Activated CD4-positive, alpha-beta T cell treated with anti-CD3 and anti-CD28 coated beads, Interleukin-2, amount 10 ng/mL, durations not matched to agents 7 days and 5 days (primary cell): ENCODE results near the gene PLCD1. TPM values are rescaled to one million over a fixed set of nuclear protein-coding genes. Genes with fewer than 3 reads are reported as not detected.
"Not testable (repeated sequence)": the region's sequence is repeated elsewhere in the genome, so short reads cannot be mapped to it uniquely, and the experiment has no call there.

ENCODE experiments used
- CTCF ChIA-PET: fragments of 350-600 bp; sonication (Branson Sonifier 250); formaldehyde crosslinking; loops from one replicate; lab custom pipeline; 2021; ENCODE audit warnings: antibody characterized with exemption; lab: Charles Lee
- POLR2A ChIA-PET: fragments of 350-600 bp; sonication (Branson Sonifier 250); formaldehyde crosslinking; loops from one replicate; lab custom pipeline; 2021; ENCODE audit warnings: antibody characterized with exemption; lab: Charles Lee
- DNase-seq: peaks from one replicate; pipeline ENCODE4 v3.0.0-alpha.2; 2020
- H3K27ac Mint-ChIP-seq: one replicate; pipeline ENCODE4 v1.8.0; 2021; ENCODE audit warnings: mild to moderate bottlenecking, moderate library complexity, mixed read lengths
- H3K27me3 Mint-ChIP-seq: one replicate; pipeline ENCODE4 v1.8.0; 2021; ENCODE audit warnings: mixed read lengths
- H3K36me3 Mint-ChIP-seq: one replicate; pipeline ENCODE4 v1.8.0; 2021; ENCODE audit warnings: low read depth, mixed read lengths
- H3K4me1 Mint-ChIP-seq: one replicate; pipeline ENCODE4 v1.8.0; 2021; ENCODE audit warnings: mixed read lengths
- H3K4me3 Mint-ChIP-seq: one replicate; pipeline ENCODE4 v1.8.0; 2021; ENCODE audit warnings: mild to moderate bottlenecking, moderate library complexity, mixed read lengths
- H3K9me3 Mint-ChIP-seq: one replicate; pipeline ENCODE4 v1.8.0; 2021; ENCODE audit warnings: mixed read lengths
- total RNA-seq, 2 experiments: library from RNA; stranded (reverse); gene quantifications; one replicate each; pipeline ENCODE4 v1.2.3, GENCODE V29; 2021

PLCD1 gene
- total RNA-seq, 2 experiments from 2014 or later: 18.3 to 21.2 TPM

DNA sequence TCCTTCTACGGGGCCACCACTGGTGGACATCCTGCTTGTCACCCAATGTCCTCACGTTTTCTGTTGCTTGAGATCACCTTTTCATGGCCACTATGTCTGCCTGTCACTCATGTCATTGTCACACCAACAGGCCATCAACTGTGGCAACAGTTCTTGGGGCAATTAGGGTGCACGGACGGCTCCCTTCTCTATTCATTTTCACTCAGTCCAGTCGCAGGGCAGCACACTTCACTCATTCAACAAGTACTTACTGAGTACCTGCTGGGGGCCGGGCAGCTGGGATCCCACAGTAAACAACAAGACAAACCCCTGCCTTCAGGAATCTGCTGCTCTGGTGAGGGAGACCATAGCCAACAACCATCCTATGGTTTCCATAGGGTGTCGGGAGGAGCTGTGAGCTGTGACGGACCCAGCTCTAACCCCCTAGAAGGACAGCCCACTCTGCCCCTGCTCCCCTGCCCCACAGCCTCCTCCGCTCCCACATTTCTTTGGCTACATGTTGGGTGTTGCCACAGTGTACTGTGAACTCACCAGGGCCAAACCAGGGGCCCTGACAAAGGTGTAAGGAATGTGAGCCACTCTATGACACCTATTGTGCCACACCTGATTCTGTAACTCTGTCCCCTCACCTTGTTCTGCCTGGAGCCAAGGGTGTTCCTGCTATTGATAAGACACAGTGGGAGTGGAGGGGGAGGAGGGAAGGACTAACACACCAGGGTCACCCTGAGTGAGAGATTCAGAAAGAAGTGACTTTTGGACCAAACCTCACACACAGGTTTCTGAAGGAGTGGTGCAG, 37.0 kb downstream of the PLCD1 start:
- CTCF ChIA-PET: no interaction called here
- DNase-seq: no peak
- peaks cover 48% of the 10 kb centered on the region for H3K4me1 Mint-ChIP-seq
- no peak overlapping the region for H3K27ac Mint-ChIP-seq
- POLR2A ChIA-PET: no interaction called here
- no peaks in the 10 kb centered on the region for H3K9me3 Mint-ChIP-seq
- no peaks in the 10 kb centered on the region for H3K27me3 Mint-ChIP-seq
- peak overlapping the region; percentile 4 for H3K4me3 Mint-ChIP-seq
- H3K36me3 Mint-ChIP-seq: peaks cover 25% of the 10 kb centered on the region

GRCh38 chr3:37991823-37992222, 37.6 kb downstream of the PLCD1 start:
- H3K27me3 Mint-ChIP-seq: no peaks in the 10 kb centered on the region
- ChIA-PET CTCF (no interaction called here), POLR2A (no interaction called here)
- no peaks in the 10 kb centered on the region for H3K9me3 Mint-ChIP-seq
- no peak overlapping the region for H3K27ac Mint-ChIP-seq
- peaks cover 42% of the 10 kb centered on the region for H3K4me1 Mint-ChIP-seq
- no peak overlapping the region for H3K4me3 Mint-ChIP-seq
- H3K36me3 Mint-ChIP-seq: peaks cover 19% of the 10 kb centered on the region
- no peak for DNase-seq

- POLR2A ChIA-PET: no interaction called here
- Mint-ChIP-seq H3K36me3 (peaks cover 12% of the 10 kb centered on the region), H3K27ac (peak overlapping the region; percentile 38), H3K4me1 (peaks cover 35% of the 10 kb centered on the region), H3K27me3 (no peaks in the 10 kb centered on the region), H3K4me3 (no peak overlapping the region), H3K9me3 (no peaks in the 10 kb centered on the region)
- CTCF ChIA-PET: no interaction called here
- no peak for DNase-seq
These were observed 38.3 kb downstream of the PLCD1 start for GRCh38 chr3:37991109-37991508.

DNA sequence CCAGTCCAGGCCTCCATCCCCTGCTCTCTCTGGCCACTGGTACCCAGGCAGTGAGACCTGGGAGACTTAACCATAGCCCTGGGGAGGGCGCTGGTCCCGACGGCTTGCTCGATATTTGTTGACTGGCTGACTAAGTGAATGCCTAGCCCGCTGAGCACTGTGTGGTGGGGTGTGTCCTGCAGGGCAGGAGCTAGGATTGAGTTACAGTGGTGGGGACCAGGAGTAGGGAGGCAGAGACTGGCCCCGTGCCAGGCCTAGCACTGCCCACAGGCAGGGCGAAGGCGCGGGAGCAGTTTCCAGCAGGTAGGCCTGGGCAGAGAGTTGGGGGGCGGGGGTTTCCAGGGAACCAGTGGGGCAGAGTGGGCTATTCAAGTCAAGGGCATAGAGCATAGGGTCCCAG, 38.9 kb downstream of the PLCD1 start, which contains the start of gene VILL:
VILL (plus strand) TSS at position 260 of the 400 bp plus-strand sequence. CDS start 2,887 bp downstream, outside the sequence.
- peak within 1 kb of the TSS; percentile 38 for H3K27ac Mint-ChIP-seq
- H3K36me3 Mint-ChIP-seq: peaks cover 6% of the 10 kb centered on the region
- no peak for DNase-seq
- CTCF ChIA-PET: interaction anchor here (0.8 kb wide), 1 partner anchor 10 kb away, joined by 3 read pairs; no protein-coding TSS in a partner anchor
- peaks cover 29% of the 10 kb centered on the region for H3K4me1 Mint-ChIP-seq
- H3K27me3 Mint-ChIP-seq: no peaks in the 10 kb centered on the region
- POLR2A ChIA-PET: interaction anchor here (0.5 kb wide), 1 partner anchor 38 kb away, joined by 3 read pairs; no protein-coding TSS in a partner anchor
- H3K9me3 Mint-ChIP-seq: no peaks in the 10 kb centered on the region
- H3K4me3 Mint-ChIP-seq: no peak within 1 kb of the TSS

DNA sequence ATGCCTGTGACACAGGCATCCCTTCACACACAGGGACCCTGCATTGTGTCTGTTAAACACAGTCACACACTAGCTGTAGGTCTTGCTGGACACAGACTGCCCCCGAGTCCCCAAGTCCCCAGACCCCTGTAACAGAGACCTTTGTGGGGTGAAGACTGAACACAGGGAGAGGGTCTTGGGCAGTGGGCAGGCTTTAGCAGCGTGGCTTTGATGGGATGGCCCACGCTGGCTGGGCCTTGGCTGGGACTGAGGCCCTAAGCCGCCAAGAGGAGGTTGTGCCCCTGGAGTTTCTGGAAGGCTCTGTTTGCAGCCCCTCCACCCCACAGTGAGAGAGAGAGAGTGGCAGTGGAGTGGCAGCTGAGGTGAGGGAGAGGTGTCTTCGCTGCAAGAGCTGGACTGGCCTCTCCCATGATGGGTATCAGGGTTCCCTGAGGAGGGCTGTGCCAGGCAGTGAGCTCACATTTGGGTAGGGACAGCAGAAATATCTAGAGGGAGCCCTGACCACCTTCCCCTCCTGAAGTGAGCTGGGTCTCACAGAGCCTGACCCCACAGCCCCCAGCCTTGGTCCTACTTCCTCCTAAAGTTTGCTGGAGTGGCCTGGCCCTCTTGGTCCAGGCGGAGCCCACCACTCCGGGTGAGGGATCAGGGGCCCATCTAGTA, 39.5 kb downstream of the PLCD1 start:
- Mint-ChIP-seq H3K36me3 (peaks cover 2% of the 10 kb centered on the region), H3K9me3 (no peaks in the 10 kb centered on the region), H3K4me1 (peaks cover 23% of the 10 kb centered on the region), H3K27me3 (no peaks in the 10 kb centered on the region), H3K4me3 (no peak overlapping the region), H3K27ac (peak overlapping the region; percentile 38)
- ChIA-PET POLR2A (interaction anchor here (0.5 kb wide), 1 partner anchor 39 kb away, joined by 3 read pairs; no protein-coding TSS in a partner anchor), CTCF (interaction anchor here (0.8 kb wide), 1 partner anchor 10 kb away, joined by 3 read pairs; no protein-coding TSS in a partner anchor)
- no peak for DNase-seq

DNA sequence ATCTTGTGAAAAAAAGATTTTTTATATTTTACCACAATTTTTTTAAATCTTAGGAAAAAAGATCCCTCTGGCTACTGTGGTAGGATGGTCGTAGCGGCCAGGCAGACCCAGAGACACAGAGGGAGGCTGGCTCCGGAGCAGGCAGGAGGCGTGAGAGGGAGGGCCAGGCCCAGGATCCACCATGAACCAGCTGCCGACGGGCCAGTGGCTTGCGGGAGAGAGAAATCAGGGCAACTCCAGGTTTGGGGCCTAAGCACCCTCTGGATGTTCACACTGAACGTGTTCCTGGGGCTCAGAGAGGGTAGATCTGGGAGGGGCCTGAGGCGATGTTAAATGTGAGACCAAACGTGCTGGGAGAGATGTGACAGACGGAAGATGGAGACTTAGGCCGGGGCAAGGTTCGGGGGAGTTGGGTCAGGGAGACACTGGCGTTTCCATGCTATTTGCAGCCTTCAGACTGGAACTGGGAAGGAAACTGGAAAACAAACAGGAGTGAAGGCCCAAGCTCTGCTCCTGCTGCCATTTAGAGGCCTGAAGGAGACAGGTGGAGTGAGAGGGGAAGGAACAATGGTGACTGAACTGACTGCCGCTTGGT, 40.4 kb downstream of the PLCD1 start:
- Mint-ChIP-seq H3K36me3 (no peaks in the 10 kb centered on the region), H3K4me3 (no peak overlapping the region), H3K9me3 (no peaks in the 10 kb centered on the region), H3K27ac (no peak overlapping the region), H3K27me3 (no peaks in the 10 kb centered on the region), H3K4me1 (peaks cover 16% of the 10 kb centered on the region)
- CTCF ChIA-PET: no interaction called here
- POLR2A ChIA-PET: no interaction called here
- no peak for DNase-seq

- H3K36me3 Mint-ChIP-seq, H3K27ac Mint-ChIP-seq, H3K27me3 Mint-ChIP-seq, DNase-seq, POLR2A ChIA-PET, H3K4me1 Mint-ChIP-seq, H3K9me3 Mint-ChIP-seq, H3K4me3 Mint-ChIP-seq: not testable (repeated sequence)
- CTCF ChIA-PET: interaction anchor here (1.0 kb wide), 1 partner anchor 14 kb away, joined by 4 read pairs; no protein-coding TSS in a partner anchor
These were observed 41.1 kb downstream of the PLCD1 start for GRCh38 chr3:37988376-37988775.

DNA sequence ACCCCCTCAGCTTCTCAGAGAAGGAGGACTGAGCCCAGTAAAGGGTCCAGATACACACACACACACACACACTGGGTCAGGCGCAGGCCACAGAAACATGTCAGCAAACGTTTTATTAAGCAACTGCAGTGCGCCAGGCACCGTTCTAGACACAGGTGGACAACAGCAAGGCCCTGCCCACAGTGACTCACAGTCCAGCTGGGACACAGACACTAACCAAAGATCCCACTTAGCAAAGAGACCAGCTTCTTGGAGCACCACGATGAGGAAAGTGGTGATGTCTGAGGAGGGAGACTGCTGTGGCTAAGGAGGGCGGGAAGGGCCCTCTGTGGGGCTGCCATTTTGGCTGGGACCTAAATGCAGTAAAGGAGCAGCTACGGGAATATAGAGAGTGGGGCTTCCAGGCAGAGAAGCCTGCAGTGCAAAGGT, 41.7 kb downstream of the PLCD1 start:
- Mint-ChIP-seq H3K36me3 (no peaks in the 10 kb centered on the region), H3K9me3 (no peaks in the 10 kb centered on the region), H3K4me3 (no peak overlapping the region), H3K4me1 (peaks cover 5% of the 10 kb centered on the region), H3K27me3 (no peaks in the 10 kb centered on the region), H3K27ac (peak overlapping the region; percentile 13)
- CTCF ChIA-PET: interaction anchor here (1.0 kb wide), 1 partner anchor 13 kb away, joined by 4 read pairs; no protein-coding TSS in a partner anchor
- DNase-seq: no peak
- POLR2A ChIA-PET: no interaction called here

GRCh38 chr3:37987315-37987697, 42.1 kb downstream of the PLCD1 start:
- POLR2A ChIA-PET: no interaction called here
- H3K9me3 Mint-ChIP-seq: no peaks in the 10 kb centered on the region
- H3K4me3 Mint-ChIP-seq: no peak overlapping the region

GRCh38 chr3:37986479-37987314, 42.7 kb downstream of the PLCD1 start:
- H3K27ac Mint-ChIP-seq: no peak overlapping the region
- peaks cover 5% of the 10 kb centered on the region for H3K4me1 Mint-ChIP-seq
- ChIA-PET POLR2A (no interaction called here), CTCF (interaction anchor here (1.0 to 2.6 kb wide), 5 partner anchors 10 to 135 kb away, joined by 3 to 8 read pairs (median 4); no protein-coding TSS in a partner anchor)
- H3K27me3 Mint-ChIP-seq: no peaks in the 10 kb centered on the region
- no peak overlapping the region for H3K4me3 Mint-ChIP-seq
- no peaks in the 10 kb centered on the region for H3K36me3 Mint-ChIP-seq
- H3K9me3 Mint-ChIP-seq: no peaks in the 10 kb centered on the region
- DNase-seq: no peak

More at GRCh38 chr3:37987315-37987697, 42.1 kb downstream of the PLCD1 start:
- CTCF ChIA-PET: interaction anchor here (1.0 to 2.6 kb wide), 2 partner anchors 10 to 13 kb away, joined by 4 to 8 read pairs; no protein-coding TSS in a partner anchor
- Mint-ChIP-seq H3K4me1 (peaks cover 5% of the 10 kb centered on the region), H3K27me3 (no peaks in the 10 kb centered on the region), H3K27ac (no peak overlapping the region), H3K36me3 (no peaks in the 10 kb centered on the region)
- no peak for DNase-seq

DNA sequence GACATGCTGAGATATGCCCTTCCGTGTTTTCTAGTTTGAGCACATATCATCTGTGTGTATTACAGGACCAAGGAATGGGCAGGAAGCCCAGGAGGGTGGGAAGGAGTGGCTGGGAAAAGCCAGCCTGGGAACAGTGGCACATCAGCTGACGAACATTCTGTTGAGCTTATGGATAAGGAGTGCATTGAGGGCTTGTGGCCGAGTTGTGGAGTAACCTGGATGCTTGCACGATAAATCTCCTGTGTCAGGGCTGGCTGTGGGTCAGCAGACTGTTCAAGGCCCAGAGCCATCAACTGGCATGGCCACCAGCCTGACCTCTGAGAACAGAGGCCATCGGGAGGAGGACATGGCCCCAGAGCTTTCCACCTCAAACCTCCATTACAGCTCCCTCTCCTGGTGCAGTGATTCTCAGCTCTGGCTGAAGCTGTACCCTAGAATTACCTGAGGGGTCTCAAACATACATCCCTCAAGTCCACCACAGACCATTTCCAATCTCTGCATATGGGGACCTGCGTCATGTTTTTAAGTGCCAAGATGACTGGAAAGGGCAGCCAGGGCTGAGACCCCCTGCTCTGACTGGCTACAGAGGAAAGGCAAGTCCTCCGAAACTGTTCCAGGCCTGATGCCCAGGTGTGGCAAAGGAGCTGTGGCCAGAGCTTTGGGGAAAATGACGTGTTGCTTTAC, 43.7 kb downstream of the PLCD1 start:
- Mint-ChIP-seq H3K27ac (no peak overlapping the region), H3K27me3 (no peaks in the 10 kb centered on the region), H3K9me3 (no peaks in the 10 kb centered on the region), H3K4me1 (peaks cover 5% of the 10 kb centered on the region), H3K36me3 (no peaks in the 10 kb centered on the region), H3K4me3 (no peak overlapping the region)
- DNase-seq: no peak
- CTCF ChIA-PET: interaction anchor here (1.0 to 2.6 kb wide), 5 partner anchors 11 to 134 kb away, joined by 3 to 8 read pairs (median 4); no protein-coding TSS in a partner anchor
- POLR2A ChIA-PET: no interaction called here
